ENCODE results near the gene HEATR5A. TPM values are rescaled to one million over a fixed set of nuclear protein-coding genes. Genes with fewer than 3 reads are reported as not detected.
"Not testable (repeated sequence)": the region's sequence is repeated elsewhere in the genome, so short reads cannot be mapped to it uniquely, and the experiment has no call there.

The HEATR5A gene
- total RNA-seq, 1 donor from 2014 or later = 23.6 TPM

DNA sequence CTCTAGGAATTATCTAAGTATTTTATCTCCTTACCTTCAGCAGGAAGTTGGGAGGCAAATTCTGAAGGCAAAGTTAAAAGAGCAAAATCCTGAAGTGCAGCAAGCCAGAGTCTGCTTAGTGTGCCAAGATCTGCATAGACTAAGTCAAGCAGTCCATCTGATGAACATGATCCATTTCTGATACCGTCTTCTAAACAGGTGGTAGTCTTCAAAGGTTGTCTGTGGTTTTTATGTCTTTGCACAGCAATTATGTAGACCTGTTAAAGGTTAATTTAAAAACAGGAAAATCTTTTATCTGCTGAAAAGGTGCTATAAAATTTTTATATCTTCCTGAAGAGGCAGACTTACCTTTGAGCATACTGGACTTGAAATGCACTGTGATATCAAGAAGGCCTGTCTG is 107.4 kb downstream of the HEATR5A start:
- Mint-ChIP-seq H3K4me3 (no peak overlapping the region), H3K27me3 (no peaks in the 10 kb centered on the region), H3K36me3 (ENCODE audit: low read depth) (peaks cover 16% of the 10 kb centered on the region), H3K9me3 (no peaks in the 10 kb centered on the region), H3K27ac (no peak overlapping the region), H3K4me1 (no peaks in the 10 kb centered on the region)
- DNase-seq = no peak
- intact Hi-C loops (cut with micrococcal nuclease) = no loop called here

DNA sequence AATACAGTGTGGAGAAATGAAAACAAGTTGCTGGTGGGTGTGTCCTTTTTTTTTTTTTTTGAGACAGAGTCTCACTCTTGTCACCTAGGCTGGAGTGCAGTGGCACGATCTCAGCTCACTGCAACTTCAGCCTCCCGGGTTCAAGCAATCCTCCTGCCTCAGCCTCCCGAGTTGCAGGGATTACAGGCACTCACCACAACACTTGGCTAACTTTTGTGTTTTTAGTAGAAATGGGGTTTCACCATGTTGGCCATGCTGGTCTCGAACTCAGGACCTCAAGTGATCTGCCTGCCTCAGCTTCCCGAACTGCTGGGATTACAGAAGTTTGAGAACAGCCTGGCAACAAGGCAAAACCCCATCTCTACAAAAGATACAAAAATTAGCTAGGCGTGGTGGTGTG is 108.0 kb downstream of the HEATR5A start:
- H3K9me3 Mint-ChIP-seq; H3K27me3 Mint-ChIP-seq; DNase-seq; H3K4me1 Mint-ChIP-seq; H3K27ac Mint-ChIP-seq; H3K4me3 Mint-ChIP-seq; intact Hi-C loops (cut with micrococcal nuclease): not testable (repeated sequence)
- H3K36me3 Mint-ChIP-seq (ENCODE audit: low read depth) = peaks cover 16% of the 10 kb centered on the region

DNA sequence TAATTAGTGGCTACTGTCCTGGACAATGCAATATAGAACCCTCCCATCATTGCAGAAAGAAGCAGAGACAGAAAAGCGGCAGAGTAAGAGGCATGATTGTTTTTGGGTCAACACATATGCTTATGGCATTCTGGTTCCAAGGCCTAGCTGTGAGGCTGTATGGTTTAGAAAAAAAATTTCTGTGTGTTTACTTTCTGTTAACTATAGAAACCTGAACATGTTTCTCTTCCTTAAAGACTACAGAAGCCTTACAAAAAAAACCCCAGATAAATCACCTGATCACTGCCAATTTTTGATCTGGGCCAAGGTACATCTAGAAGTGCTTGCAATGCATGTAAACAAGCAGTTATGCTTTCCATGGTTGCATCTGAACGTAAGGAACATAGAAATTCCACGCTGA is 112.7 kb downstream of the HEATR5A start:
- no peak overlapping the region for H3K4me3 Mint-ChIP-seq
- no peaks in the 10 kb centered on the region for H3K9me3 Mint-ChIP-seq
- intact Hi-C loops (cut with micrococcal nuclease) = no loop called here
- H3K27ac Mint-ChIP-seq = no peak overlapping the region
- no peaks in the 10 kb centered on the region for H3K4me1 Mint-ChIP-seq
- DNase-seq = no peak
- no peaks in the 10 kb centered on the region for H3K27me3 Mint-ChIP-seq
- peaks cover 23% of the 10 kb centered on the region for H3K36me3 Mint-ChIP-seq (ENCODE audit: low read depth)

DNA sequence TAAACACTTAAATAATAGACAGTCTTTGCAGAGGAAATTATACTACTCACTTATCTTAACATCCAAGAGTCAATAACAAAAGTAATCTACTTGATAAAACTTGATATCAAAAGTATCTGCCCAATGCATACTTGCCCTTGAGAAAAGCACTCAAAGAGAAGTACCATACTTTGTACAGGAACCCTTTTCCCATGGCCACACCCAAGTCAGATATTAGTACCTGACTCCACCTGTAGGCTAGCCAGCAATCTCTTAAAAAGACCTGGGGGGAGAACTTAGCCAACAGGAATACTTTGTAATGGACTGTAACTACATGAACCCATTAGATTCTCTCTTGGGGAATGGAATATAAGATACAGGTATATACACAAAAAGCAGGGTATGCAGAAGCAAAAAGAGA is 113.2 kb downstream of the HEATR5A start:
- intact Hi-C loops (cut with micrococcal nuclease) = no loop called here
- Mint-ChIP-seq H3K9me3 (no peaks in the 10 kb centered on the region), H3K4me3 (no peak overlapping the region), H3K4me1 (no peaks in the 10 kb centered on the region), H3K27me3 (no peaks in the 10 kb centered on the region), H3K27ac (no peak overlapping the region), H3K36me3 (ENCODE audit: low read depth) (peaks cover 24% of the 10 kb centered on the region)
- no peak for DNase-seq

DNA sequence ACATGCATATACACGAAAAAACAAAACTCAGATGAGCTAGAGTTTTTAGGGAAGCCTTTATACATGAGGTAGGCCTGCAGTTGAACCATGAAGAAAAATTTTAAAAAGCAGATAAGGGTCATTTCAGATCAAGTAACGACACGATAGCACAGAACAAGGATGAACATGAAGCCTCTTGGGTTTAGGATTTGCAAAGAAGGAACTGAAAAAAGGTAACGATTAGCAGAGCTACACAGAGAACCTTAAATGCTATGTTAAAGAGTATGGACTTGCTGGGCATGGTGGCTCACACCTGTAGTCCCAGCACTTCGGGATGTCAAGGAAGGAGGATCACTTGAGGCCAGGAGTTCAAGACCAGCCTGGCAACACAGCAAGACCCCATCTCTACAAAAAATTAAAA is 116.7 kb downstream of the HEATR5A start:
- Mint-ChIP-seq H3K4me3 (no peak overlapping the region), H3K4me1 (no peaks in the 10 kb centered on the region), H3K27me3 (no peaks in the 10 kb centered on the region), H3K9me3 (no peaks in the 10 kb centered on the region), H3K36me3 (ENCODE audit: low read depth) (peaks cover 20% of the 10 kb centered on the region), H3K27ac (no peak overlapping the region)
- DNase-seq = no peak
- intact Hi-C loops (cut with micrococcal nuclease) = no loop called here

DNA sequence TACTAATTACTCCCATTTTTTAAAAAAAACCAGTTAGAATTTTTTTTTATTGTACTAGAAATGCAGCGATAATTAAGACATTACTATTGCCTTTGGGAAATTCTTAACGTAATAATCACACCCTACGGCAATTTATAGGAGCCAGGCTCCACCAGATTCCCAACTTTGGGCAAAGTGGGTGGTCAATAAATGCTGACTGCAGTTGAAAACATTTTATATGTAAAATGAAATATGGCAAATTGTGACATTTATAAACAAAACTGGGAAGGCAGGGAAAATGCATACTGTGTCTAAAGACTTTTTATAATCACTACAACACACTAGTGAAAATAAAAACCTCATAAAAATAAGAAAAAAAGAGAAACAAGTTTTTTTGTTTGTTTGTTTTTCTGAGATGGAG is 119.5 kb downstream of the HEATR5A start:
- no peaks in the 10 kb centered on the region for H3K27me3 Mint-ChIP-seq
- intact Hi-C loops (cut with micrococcal nuclease) = no loop called here

DNA sequence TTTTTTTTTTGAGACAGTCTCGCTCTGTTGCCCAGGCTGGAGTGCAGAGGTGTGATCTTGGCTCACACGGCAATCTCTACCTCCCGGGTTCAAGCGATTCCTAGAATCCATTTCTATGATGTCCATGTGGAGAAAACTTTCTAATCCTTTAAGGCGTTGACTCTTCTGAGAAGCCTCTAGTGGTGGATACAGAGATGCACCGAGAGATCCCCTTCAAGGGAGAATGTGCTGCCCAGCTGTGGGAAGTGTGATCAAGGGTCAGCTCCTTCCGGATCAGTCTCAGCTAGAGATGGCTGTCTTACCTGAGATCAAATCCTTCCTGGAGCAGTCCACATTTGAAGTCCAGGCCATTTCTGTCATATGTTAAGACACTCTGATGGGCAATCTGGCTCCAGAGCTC is 120.1 kb downstream of the HEATR5A start:
- Mint-ChIP-seq H3K27ac (no peak overlapping the region), H3K4me1 (no peaks in the 10 kb centered on the region), H3K4me3 (no peak overlapping the region), H3K36me3 (ENCODE audit: low read depth) (peaks cover 18% of the 10 kb centered on the region), H3K9me3 (no peaks in the 10 kb centered on the region), H3K27me3 (no peaks in the 10 kb centered on the region)
- DNase-seq = no peak
- intact Hi-C loops (cut with micrococcal nuclease) = no loop called here

More for the DNA sequence above, 119.5 kb downstream of the HEATR5A start:
- no peaks in the 10 kb centered on the region for H3K4me1 Mint-ChIP-seq
- H3K4me3 Mint-ChIP-seq = no peak overlapping the region
- H3K36me3 Mint-ChIP-seq (ENCODE audit: low read depth) = peaks cover 18% of the 10 kb centered on the region
- DNase-seq = no peak
- no peaks in the 10 kb centered on the region for H3K9me3 Mint-ChIP-seq
- H3K27ac Mint-ChIP-seq = no peak overlapping the region

DNA sequence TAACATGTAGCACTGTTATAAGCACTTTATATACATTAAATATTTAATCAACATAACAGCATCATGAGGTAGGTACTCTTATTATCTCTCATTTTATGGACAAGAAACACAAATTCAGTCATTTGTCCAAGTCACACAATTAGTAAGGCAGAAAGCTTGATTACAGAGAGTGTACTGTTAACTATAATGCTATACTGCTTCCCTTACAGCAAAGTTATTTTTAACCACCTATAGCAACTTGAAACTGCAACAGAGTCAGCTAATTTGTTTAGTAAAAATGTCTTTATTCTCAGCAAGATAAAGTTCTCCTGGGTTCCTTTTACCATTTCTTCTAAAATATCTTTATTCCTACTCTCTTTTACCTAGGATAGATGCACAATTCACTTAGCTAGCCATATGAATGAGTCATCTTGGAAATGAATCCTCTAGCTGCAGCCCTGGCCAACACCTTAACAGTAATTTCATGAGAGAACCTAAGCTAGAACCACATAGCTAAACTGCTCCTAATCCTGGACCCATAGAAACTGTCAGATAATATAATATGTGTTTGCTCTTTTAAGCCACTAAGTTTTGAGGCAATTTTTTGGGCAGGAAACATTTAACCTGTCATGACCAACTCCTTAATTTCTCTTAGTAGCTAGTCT is 122.5 kb downstream of the HEATR5A start:
- Mint-ChIP-seq H3K9me3 (no peaks in the 10 kb centered on the region), H3K4me1 (no peaks in the 10 kb centered on the region), H3K27me3 (no peaks in the 10 kb centered on the region), H3K36me3 (ENCODE audit: low read depth) (peaks cover 11% of the 10 kb centered on the region), H3K4me3 (no peak overlapping the region), H3K27ac (no peak overlapping the region)
- intact Hi-C loops (cut with micrococcal nuclease) = no loop called here
- no peak for DNase-seq

DNA sequence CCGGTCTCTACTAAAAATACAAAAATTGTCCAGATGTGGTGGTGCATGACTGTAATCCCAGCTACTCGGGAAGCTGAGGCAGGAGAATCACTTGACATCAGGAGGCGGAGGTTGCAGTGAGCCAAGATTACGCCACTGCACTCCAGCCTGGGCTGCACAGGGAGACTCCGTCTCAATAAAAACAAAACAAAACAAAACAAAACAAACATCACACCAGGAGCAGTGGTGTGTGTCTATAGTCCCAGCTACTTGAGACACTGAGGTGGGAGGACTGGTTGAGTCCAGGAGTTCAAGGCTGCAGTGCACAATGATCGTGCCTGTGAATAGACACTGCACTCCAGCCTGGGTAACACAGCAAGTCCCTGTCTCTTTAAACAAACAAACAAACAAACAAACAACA is 123.2 kb downstream of the HEATR5A start:
- peaks cover 9% of the 10 kb centered on the region for H3K36me3 Mint-ChIP-seq (ENCODE audit: low read depth)
- H3K4me1 Mint-ChIP-seq = no peaks in the 10 kb centered on the region
- intact Hi-C loops (cut with micrococcal nuclease) = no loop called here
- no peaks in the 10 kb centered on the region for H3K9me3 Mint-ChIP-seq
- H3K4me3 Mint-ChIP-seq = no peak overlapping the region
- H3K27ac Mint-ChIP-seq = no peak overlapping the region
- no peaks in the 10 kb centered on the region for H3K27me3 Mint-ChIP-seq
- no peak for DNase-seq

DNA sequence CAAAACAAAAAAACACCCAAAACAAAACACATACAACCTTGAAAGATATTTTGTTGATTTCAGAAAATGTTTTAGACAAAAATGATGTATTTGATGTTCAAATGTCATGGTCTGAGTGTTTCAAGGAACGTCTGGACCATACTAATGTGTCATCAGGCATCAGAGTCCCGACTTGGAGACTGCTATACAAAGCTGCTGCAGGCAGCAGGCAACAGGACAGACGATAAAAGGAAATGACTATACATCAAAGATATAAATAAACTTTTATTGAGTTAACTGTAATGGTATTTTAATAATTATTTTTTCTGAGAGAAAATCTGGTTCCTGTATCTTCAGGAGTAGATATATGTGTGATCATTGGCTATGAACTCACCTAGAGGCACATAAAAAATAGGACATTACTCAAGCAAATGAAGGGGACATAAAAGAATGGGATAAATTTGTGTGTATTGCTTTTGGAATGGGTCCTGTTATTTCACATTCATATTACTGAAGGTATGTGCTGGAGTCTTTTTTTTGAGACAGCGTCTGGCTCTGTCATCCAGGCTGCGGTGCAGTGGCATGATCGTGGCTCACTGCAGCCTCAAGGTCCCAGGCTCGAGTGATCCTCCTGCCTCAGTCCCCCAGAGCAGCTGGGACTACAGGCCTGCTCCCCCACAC is 125.5 kb downstream of the HEATR5A start:
- Mint-ChIP-seq H3K4me1 (no peaks in the 10 kb centered on the region), H3K27me3 (no peaks in the 10 kb centered on the region), H3K4me3 (no peak overlapping the region), H3K27ac (no peak overlapping the region), H3K9me3 (no peaks in the 10 kb centered on the region), H3K36me3 (ENCODE audit: low read depth) (peaks cover 5% of the 10 kb centered on the region)
- intact Hi-C loops (cut with micrococcal nuclease) = no loop called here
- no peak for DNase-seq

DNA sequence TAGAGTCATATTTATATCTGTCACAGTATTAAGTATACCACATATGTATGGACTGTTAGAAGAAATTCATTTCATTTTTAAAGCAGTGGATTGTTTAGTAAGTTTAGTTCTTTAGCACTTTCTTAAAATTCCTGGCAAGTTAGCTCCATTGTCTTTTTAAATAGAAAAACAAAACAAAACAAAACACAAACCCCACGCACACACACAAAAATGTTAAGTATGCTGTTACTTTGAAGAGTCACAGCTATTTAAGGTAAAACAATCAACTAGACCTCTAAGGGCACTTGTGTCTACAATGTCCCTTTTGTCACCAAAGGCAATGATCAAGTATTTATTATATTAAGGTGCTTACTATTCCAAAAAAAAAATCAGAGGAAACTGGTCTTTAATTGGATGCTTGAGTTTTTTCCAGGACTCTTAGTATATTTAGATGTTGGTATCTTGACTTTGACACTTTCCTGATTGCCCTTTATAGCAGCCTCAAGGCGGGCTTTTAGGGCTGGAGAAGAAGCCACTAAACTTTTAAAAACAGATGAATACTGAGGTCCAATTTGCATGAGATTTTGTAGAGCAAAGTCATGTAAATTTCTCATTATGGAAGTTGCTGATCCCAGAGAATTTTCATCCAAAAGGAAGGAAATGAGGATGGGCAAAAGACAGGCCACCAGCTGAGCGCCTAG is 127.3 kb downstream of the HEATR5A start:
- no peak overlapping the region for H3K4me3 Mint-ChIP-seq
- H3K27ac Mint-ChIP-seq = no peak overlapping the region
- intact Hi-C loops (cut with micrococcal nuclease) = loop anchor here (1.0 kb wide), 1 partner anchor 44 kb away; no protein-coding TSS in a partner anchor
- peaks cover 5% of the 10 kb centered on the region for H3K36me3 Mint-ChIP-seq (ENCODE audit: low read depth)
- no peaks in the 10 kb centered on the region for H3K4me1 Mint-ChIP-seq
- DNase-seq = no peak
- no peaks in the 10 kb centered on the region for H3K9me3 Mint-ChIP-seq
- H3K27me3 Mint-ChIP-seq = no peaks in the 10 kb centered on the region

DNA sequence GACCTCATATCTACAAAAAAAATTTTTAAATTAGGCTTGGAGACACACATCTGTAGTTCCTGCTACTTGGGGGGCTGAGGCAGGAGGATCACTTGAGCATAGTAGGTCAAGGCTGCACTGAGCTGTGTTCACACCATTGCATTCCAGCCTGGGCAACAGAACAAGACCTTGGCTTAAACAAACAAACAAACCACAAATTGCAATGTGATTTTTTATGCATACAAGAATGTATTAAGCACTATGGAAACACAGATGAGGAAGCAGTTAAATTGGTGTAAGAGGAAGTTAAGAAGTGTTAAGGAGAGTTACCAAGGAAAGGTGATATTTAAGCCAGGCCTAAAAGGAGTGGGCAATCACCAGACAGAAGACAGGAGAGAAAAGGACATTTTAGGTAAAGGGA is 129.1 kb downstream of the HEATR5A start:
- H3K27me3 Mint-ChIP-seq = no peaks in the 10 kb centered on the region
- no peak for DNase-seq
- intact Hi-C loops (cut with micrococcal nuclease) = no loop called here
- H3K9me3 Mint-ChIP-seq = peaks cover 4% of the 10 kb centered on the region
- peaks cover 5% of the 10 kb centered on the region for H3K36me3 Mint-ChIP-seq (ENCODE audit: low read depth)
- H3K27ac Mint-ChIP-seq = no peak overlapping the region
- no peaks in the 10 kb centered on the region for H3K4me1 Mint-ChIP-seq
- no peak overlapping the region for H3K4me3 Mint-ChIP-seq

DNA sequence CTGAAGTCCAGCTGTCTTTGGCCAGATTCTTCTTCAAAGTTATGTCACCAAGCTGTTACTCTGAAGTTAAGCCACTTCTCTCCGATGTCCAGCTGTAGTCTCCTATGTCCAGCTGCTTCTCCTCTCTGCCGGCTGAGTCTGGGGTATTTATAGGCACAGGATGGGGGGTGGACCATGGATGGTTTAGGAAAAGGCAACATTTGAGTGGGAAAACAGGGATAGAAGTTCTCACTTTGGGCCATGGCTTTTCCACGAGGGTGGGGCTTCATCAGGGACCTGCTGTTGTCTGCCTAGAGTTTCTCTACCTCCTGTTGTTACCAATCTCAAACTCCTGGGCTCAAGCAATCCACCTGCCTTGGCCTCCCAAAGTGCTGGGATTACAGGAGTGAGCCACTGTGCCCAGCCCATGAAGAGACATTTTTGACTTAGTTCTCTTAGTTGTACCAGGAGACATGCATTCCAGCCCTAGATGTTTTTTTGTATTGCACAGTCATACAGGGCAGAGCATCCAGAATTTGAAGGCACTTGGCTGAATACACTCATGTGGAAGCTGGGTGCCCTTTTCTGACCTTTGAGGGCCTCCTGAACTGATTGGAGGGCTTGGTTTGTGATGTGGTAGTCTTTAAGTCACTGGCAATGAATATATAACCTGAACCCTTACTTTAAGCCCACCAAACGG is 132.9 kb downstream of the HEATR5A start:
- no peaks in the 10 kb centered on the region for H3K27me3 Mint-ChIP-seq
- H3K36me3 Mint-ChIP-seq (ENCODE audit: low read depth) = peaks cover 3% of the 10 kb centered on the region
- H3K27ac Mint-ChIP-seq = no peak overlapping the region
- DNase-seq = no peak
- intact Hi-C loops (cut with micrococcal nuclease) = no loop called here
- no peak overlapping the region for H3K4me3 Mint-ChIP-seq
- peaks cover 4% of the 10 kb centered on the region for H3K9me3 Mint-ChIP-seq
- H3K4me1 Mint-ChIP-seq = peaks cover 2% of the 10 kb centered on the region

All from activated CD4-positive, alpha-beta T cell treated with anti-CD3 and anti-CD28 coated beads, Interleukin-2, amount 10 ng/mL, durations not matched to agents 24 days and 14 days (primary cell).